DND-41 (cell line): ENCODE results near the gene PTPRN2.

ENCODE experiments used
- ATAC-seq: fragments of 200-7000 bp; cut with Tn5 transposase; 3 replicates; pipeline ENCODE4 v1.9.1; 2021; ENCODE audit warnings: low read depth; ENCODE audit not compliant: insufficient read depth
- DNase-seq: peaks from one replicate; pipeline ENCODE4 v3.0.0-alpha.2; 2020
- H2AFZ ChIP-seq: 2 replicates; pipeline ENCODE4 v1.6.0; 2012; ENCODE audit warnings: low read depth, low read length
- H3K27ac ChIP-seq: 2 replicates; pipeline ENCODE4 v1.5.1; 2012; ENCODE audit warnings: low read length, inconsistent platforms
- H3K27me3 ChIP-seq: fragments of 200-600 bp; sonication (generic); 2 replicates; pipeline ENCODE4 v1.6.0; 2012; ENCODE audit warnings: low read length, mild to moderate bottlenecking, inconsistent platforms; ENCODE audit not compliant: insufficient read depth, poor library complexity
- H3K36me3 ChIP-seq: 2 replicates; pipeline ENCODE4 v1.5.1; 2012; ENCODE audit warnings: low read length, inconsistent platforms; ENCODE audit not compliant: insufficient read depth
- H3K4me1 ChIP-seq: 2 replicates; pipeline ENCODE4 v1.5.1; 2012; ENCODE audit warnings: mild to moderate bottlenecking, low read length; ENCODE audit not compliant: insufficient read depth
- H3K4me2 ChIP-seq: 2 replicates; pipeline ENCODE4 v1.6.0; 2012; ENCODE audit warnings: mild to moderate bottlenecking, moderate library complexity, low read length, inconsistent platforms; ENCODE audit not compliant: insufficient read depth
- H3K4me3 ChIP-seq, 2 experiments: fragments of 200-600 bp in 1 of 2; shearing (Covaris generic) in 1 of 2; 2 replicates each; pipeline ENCODE4 v1.5.1; 2012 to 2016; ENCODE audit warnings: inconsistent platforms in 2 of 2, low read length in 2 of 2, mild to moderate bottlenecking in 2 of 2, low read depth in 1 of 2, moderate library complexity in 1 of 2
- H3K79me2 ChIP-seq: 2 replicates; pipeline ENCODE4 v1.6.0; 2012; ENCODE audit warnings: low read length, inconsistent platforms; ENCODE audit not compliant: insufficient read depth
- H3K9ac ChIP-seq: 2 replicates; pipeline ENCODE4 v1.6.0; 2012; ENCODE audit warnings: low read depth, mild to moderate bottlenecking, inconsistent platforms, low read length, moderate library complexity
- H3K9me3 ChIP-seq: 2 replicates; pipeline ENCODE4 v1.5.1; 2012; ENCODE audit warnings: low read length, moderate library complexity, mild to moderate bottlenecking, inconsistent platforms; ENCODE audit not compliant: insufficient read depth, severe bottlenecking
- H4K20me1 ChIP-seq: 2 replicates; pipeline ENCODE4 v1.6.0; 2012; ENCODE audit warnings: low read length; ENCODE audit not compliant: insufficient read depth
- EZH2 ChIP-seq: IDR thresholded peaks from 3 replicates; pipeline ENCODE4 v1.6.1; 2012; ENCODE audit warnings: borderline replicate concordance, low read depth, mild to moderate bottlenecking, moderate library complexity, low read length, inconsistent platforms; ENCODE audit not compliant: severe bottlenecking
- TF ChIP-seq, protein P1 (sequence below): IDR thresholded peaks from 2 replicates; pipeline ENCODE4 v1.5.1; 2012; ENCODE audit warnings: borderline replicate concordance, low read length, moderate library complexity, mild to moderate bottlenecking; ENCODE audit not compliant: poor library complexity, severe bottlenecking; ENCODE audit errors: extremely low read depth

The PTPRN2 gene

DNA sequence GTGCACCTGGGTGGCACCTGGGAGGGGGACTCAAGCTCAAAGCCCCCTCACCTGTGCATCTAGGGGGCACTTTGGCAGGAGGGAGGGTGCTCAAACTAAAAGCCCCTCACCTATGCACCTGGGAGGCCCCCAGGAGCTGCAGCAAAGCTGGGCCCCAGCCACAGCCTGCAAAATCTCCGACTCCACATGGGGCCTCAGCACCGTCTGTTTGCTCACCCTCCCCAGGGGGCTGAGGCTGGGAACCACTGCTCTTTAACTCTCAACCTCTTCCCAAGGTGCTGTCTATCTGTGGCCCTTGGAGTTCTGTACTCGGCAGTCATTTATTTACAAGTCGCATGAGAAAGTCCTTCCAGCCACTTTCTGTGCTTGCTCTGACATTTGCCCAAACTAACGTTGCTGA, 792.4 kb downstream of the PTPRN2 start:
- TF ChIP-seq, protein P1, sequence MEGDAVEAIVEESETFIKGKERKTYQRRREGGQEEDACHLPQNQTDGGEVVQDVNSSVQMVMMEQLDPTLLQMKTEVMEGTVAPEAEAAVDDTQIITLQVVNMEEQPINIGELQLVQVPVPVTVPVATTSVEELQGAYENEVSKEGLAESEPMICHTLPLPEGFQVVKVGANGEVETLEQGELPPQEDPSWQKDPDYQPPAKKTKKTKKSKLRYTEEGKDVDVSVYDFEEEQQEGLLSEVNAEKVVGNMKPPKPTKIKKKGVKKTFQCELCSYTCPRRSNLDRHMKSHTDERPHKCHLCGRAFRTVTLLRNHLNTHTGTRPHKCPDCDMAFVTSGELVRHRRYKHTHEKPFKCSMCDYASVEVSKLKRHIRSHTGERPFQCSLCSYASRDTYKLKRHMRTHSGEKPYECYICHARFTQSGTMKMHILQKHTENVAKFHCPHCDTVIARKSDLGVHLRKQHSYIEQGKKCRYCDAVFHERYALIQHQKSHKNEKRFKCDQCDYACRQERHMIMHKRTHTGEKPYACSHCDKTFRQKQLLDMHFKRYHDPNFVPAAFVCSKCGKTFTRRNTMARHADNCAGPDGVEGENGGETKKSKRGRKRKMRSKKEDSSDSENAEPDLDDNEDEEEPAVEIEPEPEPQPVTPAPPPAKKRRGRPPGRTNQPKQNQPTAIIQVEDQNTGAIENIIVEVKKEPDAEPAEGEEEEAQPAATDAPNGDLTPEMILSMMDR, result no peak
- no peak for TF ChIP-seq EZH2

DNA sequence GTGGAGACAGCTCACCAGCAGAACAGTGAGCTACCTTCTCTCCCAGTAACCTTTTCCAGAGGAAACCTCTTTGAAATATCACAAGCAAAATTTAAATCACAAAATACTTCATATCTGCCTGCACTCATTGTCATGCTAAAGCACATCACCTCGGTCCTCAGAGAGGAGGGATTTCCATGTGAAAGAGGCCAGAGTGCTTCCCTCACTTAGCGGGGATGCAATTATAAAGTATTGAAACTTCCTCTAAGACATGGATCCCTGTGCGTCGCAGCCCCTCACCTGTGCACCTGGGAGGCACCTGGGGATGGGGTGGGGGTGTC, 792.9 kb downstream of the PTPRN2 start:
- DNase-seq, result no peak
- Histone ChIP-seq H3K4me3 (no peak overlapping the region), H3K9me3 (no peaks in the 10 kb centered on the region), H3K36me3 (no peaks in the 10 kb centered on the region), H4K20me1 (no peaks in the 10 kb centered on the region; the same call in 1 of the 2 replicates), H2AFZ (no peak overlapping the region), H3K4me2 (no peak overlapping the region), H3K9ac (no peak overlapping the region), H3K27me3 (no peaks in the 10 kb centered on the region), H3K4me1 (no peaks in the 10 kb centered on the region), H3K79me2 (no peaks in the 10 kb centered on the region), H3K27ac (no peak overlapping the region)
- no peak for ATAC-seq
- no peak for TF ChIP-seq EZH2
- TF ChIP-seq, protein P1, result no peak

More for the DNA sequence above, 792.4 kb downstream of the PTPRN2 start:
- H4K20me1 ChIP-seq, result no peaks in the 10 kb centered on the region; the same call in 1 of the 2 replicates
- ATAC-seq (no peak), DNase-seq (no peak)
- H3K27me3 ChIP-seq, result no peaks in the 10 kb centered on the region
- H2AFZ ChIP-seq, result no peak overlapping the region
- no peaks in the 10 kb centered on the region for H3K36me3 ChIP-seq
- H3K27ac ChIP-seq, result no peak overlapping the region
- H3K4me2 ChIP-seq, result no peak overlapping the region
- H3K79me2 ChIP-seq, result no peaks in the 10 kb centered on the region
- no peaks in the 10 kb centered on the region for H3K4me1 ChIP-seq
- H3K9me3 ChIP-seq, result no peaks in the 10 kb centered on the region
- H3K4me3 ChIP-seq, result no peak overlapping the region
- H3K9ac ChIP-seq, result no peak overlapping the region

DNA sequence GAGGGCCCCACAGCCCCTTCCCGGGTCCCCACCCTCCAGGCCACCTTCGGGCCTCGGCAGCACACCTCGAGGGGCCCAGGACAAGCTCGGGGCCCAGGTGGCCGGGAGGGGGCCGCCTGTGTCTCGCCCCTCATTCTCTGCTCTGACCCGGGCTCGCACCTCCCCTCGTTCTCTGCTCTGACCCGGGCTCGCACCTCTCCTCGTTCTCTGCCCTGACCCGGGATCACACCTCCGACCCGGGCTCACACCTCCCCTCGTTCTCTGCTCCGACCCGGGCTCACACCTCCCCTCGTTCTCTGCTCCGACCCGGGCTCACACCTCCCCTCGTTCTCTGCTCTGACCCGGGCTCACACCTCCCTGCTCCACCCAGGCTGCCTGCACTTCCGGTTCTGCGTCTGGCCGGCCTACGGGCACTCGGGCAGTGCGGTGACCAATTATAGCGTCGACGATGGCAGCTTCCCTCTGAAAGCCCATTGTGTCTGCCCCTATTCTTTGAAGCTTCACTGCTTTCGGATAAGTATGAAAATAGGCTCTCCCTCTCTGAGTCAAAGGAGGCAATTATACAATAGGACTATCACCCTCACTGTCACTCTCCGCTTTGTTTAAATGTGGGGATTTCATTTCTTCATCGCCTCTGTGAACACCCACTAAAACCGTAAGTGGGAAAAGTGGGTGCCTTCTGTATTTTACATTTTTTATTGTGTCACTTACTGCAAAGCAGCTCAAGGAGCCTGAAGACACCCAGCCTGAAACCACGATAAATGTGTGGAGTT, 793.5 kb downstream of the PTPRN2 start:
- Histone ChIP-seq H2AFZ (no peak overlapping the region), H3K9me3 (no peaks in the 10 kb centered on the region), H3K27me3 (no peaks in the 10 kb centered on the region), H3K4me1 (no peaks in the 10 kb centered on the region), H3K4me3 (no peak overlapping the region), H3K4me2 (no peak overlapping the region), H4K20me1 (no peaks in the 10 kb centered on the region; the same call in 1 of the 2 replicates), H3K79me2 (no peaks in the 10 kb centered on the region), H3K36me3 (no peaks in the 10 kb centered on the region), H3K9ac (no peak overlapping the region), H3K27ac (no peak overlapping the region)
- TF ChIP-seq, protein P1, result no peak
- TF ChIP-seq EZH2, result no peak
- DNase-seq (no peak), ATAC-seq (no peak)
